GM18508 (cell line): ENCODE results near the gene CACFD1.

ENCODE experiments used
- ATAC-seq: cut with Tn5 transposase; IDR thresholded peaks from one replicate; pipeline ENCODE4 v1.9.1; 2021; ENCODE audit warnings: moderate number of reproducible peaks; ENCODE audit not compliant: insufficient read depth, unreplicated experiment

The CACFD1 gene

DNA sequence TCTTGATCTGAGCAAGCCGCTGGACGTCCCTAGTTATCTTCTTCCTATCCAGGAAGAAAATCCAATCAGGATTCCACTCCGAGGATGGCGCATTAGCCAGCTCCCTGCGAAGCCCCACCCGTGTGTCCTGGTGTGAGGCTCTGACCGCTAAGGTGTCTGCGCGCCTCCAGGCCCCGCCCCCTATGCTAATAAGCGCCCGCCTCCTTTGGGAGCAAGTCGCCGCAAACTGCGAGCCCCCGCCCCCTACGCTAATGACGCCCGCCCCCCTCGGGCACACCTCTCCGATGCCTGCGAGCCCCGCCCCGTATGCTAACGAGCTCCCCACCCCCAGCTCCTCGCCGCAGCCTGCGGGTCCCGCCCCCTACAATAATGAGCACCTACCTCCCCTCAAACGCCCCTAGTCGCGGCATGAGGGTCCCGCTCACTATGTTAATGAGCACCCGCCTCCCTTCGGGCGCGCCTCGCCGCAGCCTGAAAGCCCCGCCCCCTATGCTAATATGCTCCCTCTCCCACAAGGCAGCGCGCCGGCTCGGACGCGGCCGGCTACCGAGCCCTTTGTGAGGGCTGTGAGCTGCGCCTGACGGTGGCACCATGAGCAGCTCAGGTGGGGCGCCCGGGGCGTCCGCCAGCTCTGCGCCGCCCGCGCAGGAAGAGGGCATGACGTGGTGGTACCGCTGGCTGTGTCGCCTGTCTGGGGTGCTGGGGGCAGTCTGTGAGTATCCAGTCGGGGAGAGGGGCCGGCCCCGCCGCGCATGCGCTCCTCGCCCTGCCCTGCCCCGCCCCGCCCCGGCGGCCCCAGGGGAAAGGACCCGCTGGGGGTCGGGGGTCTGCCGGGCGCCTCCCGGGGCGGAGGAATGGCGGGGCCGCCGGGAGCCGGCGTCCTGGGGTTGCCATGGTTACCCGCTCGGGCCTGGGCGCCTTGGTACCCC is at the start of gene CACFD1:
Gene CACFD1, plus strand, starts transcription at position 503 of the 929 bp plus-strand sequence. Its CDS starts 89 bp downstream, at position 592.
- no peak for ATAC-seq

DNA sequence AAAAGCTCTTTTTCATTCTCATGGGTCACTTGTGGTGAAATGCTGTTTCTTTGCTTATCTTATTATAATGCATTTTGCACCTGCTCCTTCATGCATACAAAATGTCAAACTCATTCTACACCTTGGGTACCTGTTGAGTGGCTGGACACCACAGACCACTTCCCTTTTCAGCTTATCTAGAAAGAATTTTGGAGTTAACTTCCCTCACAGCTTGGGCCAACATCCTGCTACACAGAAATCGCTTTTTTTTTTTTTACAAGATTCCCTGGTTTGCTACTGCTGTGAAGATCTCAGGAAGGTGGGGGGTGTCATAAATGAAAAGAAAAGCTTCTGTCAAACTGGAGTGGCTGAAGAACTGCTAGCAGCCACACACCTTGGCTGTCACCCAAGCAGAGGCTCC is 44.6 kb upstream of the CACFD1 start:
- ATAC-seq: no peak

DNA sequence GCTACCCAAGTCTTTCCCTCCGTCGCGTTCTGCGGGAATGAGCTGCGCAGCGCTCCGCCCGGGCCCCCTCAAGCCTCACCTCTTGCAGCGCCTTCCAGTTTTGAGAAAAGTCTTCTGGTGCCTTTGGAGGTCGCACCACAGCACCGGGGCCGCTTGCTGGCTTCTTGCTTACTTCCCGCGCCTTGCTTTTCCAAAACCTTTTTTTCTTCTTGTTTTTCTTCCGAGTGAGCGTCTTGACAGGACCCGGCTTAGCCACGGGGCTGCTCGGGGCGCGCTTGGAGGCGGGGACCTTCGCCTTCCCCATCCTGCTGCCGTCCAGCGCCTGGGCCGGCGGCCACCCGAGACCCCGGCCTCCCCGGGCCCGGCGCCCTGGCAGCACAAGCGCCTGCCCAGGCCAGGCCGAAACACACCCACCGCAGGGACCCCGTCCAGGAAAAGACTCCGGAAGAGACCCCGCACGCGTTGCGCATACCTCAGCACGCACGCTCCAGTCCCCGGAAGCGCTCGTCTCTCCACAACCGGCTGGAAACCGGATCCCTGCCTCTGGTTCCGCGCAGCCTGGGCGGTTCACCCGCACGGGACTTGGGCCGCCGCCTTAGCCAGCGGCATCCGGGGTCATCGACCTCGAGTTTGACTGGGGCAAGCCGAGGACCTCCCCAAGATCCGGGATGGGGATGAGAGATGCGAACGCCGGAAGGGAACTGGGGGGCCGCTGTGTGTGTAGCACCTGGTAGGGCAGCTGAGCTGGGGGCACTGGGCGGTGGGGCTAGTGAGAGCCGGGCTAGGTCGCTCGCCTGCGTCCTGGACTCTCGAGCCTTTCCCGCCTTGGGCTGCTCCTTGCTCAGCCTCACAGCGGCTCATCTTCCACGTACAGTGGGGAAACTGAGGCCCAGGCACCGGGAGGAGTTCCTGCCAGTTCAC is 42.0 kb upstream of the CACFD1 start, which contains the start of gene REXO4:
Gene REXO4, minus strand, starts transcription at position 470 of the 921 bp plus-strand sequence. Its CDS starts 166 bp downstream, at position 304.
- ATAC-seq: peak; percentile 39

GRCh38 chr9:133419005-133419404 is 40.8 kb upstream of the CACFD1 start:
- no peak for ATAC-seq

- ATAC-seq: no peak
Measured at GRCh38 chr9:133420392-133420827, 39.4 kb upstream of the CACFD1 start.

DNA sequence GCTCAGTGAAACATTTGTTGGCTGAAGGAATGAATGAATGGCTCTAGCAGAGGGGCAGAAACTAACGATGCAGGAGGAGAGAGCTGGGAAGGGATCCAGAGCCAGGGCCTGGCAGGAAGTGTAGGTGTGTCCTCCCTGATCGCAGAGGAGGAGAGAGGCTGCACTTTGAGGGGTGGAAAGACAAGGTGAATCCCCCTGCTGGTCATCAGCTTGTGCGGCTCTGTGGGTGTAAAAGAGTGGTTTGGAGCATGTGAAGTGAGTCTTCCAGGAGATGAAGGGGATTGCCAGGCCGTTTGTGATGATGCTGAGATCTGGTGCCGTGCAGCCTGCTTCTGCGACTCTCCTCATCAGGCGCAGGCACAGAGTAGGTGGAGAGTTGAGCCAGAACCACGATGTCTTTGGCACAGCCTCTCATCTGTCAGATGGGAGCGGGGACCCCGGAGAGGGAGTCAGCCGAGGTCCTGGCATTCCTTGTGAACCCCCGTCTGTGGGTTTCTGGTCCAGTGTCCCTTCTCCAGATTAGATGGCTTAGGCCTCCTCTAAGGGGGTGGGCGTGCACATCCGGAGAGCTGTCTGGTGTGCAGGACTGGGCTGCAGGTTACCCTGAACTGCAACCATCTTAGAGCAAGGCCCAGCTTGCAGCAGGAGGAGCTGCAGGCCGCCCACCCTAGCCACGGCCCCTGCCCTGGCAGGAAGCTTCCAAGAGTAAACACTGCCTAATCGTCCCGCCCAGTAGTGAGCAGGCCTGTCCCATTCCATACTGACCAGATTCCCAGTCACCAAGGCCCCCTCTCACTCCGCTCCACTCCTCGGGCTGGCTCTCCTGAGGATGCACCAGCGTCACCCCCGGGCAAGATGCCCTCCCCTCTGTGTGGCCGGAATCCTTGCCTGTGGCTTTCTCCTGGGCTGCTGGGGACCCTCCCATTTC is 37.9 kb upstream of the CACFD1 start, which contains the start of gene ADAMTS13:
Gene ADAMTS13, plus strand, starts transcription at position 753 of the 928 bp plus-strand sequence. Its CDS starts 77 bp downstream, at position 830.
- no peak for ATAC-seq

DNA sequence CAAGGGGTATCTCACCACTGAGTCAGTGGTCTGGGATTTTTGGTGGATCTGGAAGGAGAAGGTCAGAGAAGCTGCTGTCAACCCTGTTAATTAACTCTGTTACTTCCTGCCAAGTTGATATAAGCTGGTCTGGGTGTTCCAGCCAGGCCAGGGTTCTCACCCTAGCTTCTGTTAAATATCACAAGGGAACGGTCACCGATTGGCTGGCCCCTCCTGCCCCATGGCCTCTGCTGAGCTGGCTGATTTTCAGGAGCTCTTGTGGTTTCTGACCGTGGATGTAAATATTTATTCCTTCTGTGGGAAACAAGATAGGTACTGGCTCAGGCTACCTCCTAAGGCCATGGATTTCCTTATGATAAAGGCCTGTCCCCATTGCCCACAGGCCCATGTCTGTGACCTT is 36.6 kb upstream of the CACFD1 start:
- ATAC-seq: no peak

DNA sequence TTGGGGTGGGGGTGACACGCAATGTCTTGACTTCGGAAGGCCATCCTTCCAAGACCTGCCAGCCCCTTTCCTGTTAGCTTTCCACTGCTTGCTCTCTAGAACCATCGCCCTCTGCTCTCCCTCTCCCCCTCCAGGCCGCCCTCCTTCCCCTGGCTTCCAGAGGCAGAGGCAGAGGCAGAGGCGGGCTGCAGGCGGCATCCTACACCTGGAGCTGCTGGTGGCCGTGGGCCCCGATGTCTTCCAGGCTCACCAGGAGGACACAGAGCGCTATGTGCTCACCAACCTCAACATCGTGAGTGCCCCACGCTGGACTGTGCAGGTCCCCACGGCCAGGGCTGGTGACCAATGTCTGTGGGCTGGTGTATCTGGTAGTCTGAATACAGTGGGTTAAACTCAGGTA is 35.6 kb upstream of the CACFD1 start:
- ATAC-seq: no peak

DNA sequence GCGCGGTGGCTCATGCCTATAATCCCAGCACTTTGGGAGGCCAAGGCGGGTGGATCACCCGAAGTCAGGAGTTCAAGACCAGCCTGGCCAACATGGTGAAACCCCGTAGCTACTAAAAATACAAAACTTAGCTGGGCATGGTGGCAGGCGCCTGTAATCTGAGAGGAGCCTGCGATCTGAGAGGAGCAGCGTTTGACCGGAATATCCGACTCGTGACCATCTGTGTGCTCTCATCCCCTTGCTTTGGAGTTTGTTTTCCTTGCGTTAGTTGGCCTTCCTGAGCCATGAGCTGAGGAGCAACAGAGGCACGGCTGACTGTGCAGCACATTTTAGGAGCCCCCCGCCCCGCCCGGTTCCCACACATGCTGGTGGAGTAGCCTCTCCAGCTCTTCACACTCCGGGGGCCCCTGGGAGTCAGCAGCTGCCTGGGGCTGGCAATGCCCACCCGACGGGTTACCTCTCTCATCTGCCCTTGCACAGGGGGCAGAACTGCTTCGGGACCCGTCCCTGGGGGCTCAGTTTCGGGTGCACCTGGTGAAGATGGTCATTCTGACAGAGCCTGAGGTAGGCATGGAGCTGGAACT is 34.6 kb upstream of the CACFD1 start:
- ATAC-seq: no peak

GRCh38 chr9:133426011-133426410 is 33.8 kb upstream of the CACFD1 start:
- no peak for ATAC-seq

GRCh38 chr9:133427658-133428348 is 32.0 kb upstream of the CACFD1 start:
- ATAC-seq: no peak

DNA sequence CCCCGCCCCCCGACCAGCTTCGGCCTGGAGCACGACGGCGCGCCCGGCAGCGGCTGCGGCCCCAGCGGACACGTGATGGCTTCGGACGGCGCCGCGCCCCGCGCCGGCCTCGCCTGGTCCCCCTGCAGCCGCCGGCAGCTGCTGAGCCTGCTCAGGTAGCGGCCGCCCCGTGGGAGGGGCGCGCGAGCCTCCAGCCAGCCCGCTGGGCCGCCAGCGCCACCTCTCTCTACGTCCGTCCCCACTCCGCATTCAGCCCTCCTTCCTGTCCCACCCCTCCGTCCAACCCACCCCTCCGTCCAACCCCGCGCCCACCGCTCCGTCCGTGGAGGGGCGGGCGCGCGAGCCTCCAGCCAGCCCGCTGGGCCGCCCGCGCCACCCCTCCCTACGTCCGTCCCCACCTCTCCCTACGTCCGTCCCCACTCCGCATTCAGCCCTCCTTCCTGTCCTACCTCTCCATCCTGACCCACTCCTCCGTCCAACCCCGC is 31.1 kb upstream of the CACFD1 start:
- no peak for ATAC-seq

- ATAC-seq: no peak
Measured at GRCh38 chr9:133429214-133429613, 30.6 kb upstream of the CACFD1 start.

GRCh38 chr9:133429641-133430161 is 30.1 kb upstream of the CACFD1 start:
- no peak for ATAC-seq

DNA sequence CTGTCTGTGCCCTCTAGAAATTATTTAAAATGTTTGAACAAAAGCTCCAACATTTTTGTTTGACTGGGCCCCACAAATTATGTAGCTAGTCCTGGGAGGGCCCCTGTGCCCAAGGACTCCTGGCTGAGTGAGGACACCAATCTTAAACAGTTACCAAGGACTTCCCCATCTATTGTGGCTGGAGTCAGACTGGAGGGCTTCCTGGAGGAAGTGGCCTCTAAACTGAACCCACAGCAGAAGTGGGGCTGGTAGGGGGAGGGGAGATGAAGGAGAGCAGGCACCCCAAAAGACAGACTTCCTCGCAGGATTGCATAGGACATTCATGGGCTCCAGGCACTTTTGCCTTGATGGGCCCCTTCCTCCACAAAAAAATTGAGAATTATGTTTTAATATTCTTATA is 29.5 kb upstream of the CACFD1 start:
- no peak for ATAC-seq

- ATAC-seq: no peak
Measured at GRCh38 chr9:133433351-133433843, 26.4 kb upstream of the CACFD1 start.

DNA sequence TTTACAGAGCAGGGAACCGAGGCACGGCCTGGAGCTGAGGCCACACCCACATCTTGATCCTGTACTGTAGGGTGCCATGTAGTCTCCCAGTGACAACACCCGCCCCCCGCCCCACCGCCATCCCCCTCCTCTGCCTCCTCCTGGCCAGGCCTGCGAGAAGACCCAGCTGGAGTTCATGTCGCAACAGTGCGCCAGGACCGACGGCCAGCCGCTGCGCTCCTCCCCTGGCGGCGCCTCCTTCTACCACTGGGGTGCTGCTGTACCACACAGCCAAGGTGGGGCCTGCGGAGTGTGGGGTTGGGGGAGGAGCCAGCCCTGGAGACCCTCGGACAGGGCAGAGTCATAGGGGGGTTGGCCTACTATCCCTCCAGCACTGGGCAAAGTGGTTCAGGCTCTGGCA is 23.1 kb upstream of the CACFD1 start:
- ATAC-seq: no peak
